NCI-H82 (cell line): ENCODE data around the gene VPS18.
A peak's percentile ranks its signal among the peaks of the same experiment; 100 is the strongest.

Experiments
- DNase-seq: peaks from one replicate; lab custom pipeline; 2025; lab: John Stamatoyannopoulos, UW

VPS18 gene

DNA sequence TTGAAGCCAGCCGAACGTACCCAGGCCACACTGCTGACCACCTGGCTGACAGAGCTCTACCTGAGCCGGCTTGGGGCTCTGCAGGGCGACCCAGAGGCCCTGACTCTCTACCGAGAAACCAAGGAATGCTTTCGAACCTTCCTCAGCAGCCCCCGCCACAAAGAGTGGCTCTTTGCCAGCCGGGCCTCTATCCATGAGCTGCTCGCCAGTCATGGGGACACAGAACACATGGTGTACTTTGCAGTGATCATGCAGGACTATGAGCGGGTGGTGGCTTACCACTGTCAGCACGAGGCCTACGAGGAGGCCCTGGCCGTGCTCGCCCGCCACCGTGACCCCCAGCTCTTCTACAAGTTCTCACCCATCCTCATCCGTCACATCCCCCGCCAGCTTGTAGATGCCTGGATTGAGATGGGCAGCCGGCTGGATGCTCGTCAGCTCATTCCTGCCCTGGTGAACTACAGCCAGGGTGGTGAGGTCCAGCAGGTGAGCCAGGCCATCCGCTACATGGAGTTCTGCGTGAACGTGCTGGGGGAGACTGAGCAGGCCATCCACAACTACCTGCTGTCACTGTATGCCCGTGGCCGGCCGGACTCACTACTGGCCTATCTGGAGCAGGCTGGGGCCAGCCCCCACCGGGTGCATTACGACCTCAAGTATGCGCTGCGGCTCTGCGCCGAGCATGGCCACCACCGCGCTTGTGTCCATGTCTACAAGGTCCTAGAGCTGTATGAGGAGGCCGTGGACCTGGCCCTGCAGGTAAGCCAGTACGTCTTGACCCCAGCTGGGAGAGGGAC lies 6.2 kb downstream of the VPS18 start:
- DNase-seq, result no peak

DNA sequence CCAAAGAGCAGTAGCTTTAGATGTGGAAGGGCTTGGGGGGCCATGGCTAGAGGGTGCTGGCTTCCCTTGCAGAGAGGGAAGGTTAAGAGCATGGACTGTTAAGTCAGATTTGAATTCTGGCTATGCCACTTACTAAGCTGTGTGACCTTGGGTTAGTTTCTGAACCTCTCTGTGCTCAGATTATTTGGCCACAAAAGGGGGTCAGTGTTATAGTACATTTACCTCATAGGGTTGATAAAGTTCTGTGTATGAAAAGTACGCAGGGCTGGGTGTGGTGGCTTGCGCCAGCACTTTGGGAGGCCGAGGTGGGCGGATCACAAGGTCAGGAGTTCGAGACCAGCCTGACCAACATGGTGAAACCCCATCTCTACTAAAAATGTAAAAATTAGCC lies 6.8 kb downstream of the VPS18 start:
- DNase-seq, result no peak

DNA sequence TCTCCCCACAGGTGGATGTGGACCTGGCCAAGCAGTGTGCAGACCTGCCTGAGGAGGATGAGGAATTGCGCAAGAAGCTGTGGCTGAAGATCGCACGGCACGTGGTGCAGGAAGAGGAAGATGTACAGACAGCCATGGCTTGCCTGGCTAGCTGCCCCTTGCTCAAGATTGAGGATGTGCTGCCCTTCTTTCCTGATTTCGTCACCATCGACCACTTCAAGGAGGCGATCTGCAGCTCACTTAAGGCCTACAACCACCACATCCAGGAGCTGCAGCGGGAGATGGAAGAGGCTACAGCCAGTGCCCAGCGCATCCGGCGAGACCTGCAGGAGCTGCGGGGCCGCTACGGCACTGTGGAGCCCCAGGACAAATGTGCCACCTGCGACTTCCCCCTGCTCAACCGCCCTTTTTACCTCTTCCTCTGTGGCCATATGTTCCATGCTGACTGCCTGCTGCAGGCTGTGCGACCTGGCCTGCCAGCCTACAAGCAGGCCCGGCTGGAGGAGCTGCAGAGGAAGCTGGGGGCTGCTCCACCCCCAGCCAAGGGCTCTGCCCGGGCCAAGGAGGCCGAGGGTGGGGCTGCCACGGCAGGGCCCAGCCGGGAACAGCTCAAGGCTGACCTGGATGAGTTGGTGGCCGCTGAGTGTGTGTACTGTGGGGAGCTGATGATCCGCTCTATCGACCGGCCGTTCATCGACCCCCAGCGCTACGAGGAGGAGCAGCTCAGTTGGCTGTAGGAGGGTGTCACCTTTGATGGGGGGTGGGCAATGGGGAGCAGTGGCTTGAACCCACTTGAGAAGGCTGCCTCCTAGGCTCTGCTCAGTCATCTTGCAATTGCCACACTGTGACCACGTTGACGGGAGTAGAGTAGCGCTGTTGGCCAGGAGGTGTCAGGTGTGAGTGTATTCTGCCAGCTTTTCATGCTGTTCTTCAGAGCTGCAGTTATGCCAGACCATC lies 8.6 kb downstream of the VPS18 start:
- DNase-seq, result no peak

DNA sequence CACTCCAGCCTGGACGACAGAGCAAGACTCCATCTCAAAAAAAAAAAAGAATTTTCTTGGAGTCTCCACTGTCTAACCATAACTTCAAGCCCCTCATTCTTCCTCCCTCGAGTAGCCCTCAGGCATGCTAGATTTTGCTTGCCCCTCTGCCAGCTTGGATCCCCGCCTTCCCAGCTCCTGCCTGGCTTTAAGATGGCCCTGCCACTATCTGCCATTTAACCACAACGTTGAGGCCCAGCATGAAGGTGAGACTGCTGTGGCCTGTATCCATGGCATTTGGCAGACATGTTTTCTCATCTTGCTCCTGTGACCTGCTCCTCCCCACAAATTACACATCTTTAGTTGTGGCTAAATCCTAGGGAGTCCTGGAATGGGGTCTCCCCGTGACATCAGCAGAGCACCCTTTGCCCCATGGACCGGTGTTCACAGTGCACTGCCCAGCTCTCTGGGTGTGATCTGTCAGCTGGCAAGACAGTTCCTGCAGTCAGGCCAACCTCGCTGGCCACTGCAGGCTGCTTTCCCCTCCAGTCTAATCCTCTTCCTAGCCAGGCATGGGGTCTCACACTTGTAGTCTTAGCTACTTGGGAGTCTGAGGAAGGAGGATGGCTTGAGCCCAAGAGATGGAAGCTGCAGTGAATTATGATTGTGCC lies 10.4 kb downstream of the VPS18 start:
- DNase-seq, result no peak

DNA sequence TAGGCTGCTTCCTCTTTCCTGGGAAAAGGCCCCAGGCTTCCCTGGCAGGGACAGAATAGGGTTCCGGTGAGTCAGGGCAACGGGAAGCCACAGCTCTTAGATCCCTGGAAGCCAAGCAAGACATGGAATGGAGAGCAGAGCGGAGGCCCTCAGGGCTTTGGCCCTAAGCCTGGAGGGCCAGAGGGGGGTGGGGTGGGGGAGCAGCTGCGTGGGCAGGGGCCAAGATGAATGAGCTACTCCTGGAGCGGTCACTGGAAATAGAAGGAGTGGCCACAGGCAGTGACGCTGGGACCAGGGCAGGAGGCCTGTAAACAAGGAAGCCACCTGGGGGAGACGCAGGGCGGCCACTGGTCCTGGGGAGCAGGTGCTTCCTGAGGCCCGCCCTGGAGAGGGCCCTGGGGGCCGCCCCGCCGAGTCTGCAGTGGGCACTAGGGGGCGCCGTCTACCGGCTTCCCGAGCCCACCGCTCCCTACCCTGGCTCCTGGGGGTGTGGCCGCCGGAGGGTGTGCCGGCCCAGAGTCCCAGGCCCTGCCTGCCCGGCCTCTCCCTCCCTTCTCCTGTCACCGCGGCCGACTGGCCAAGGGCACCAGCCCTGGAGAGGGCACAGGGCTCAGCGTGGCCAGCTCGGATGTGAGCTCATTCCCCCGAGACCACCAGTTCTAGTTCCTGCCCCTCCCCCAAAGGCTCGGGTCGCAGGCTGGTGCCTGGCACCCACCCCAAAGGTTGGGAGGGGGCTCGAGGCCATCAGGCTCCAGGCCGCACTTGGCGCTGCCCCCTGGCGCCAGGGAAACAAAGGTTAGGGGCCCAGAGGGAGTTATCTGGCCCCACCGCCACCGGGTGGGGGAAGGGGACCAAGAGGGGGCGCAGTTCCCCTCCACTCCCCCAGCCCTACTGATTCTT lies 12.1 kb downstream of the VPS18 start:
- DNase-seq, result peak; percentile 91

DNA sequence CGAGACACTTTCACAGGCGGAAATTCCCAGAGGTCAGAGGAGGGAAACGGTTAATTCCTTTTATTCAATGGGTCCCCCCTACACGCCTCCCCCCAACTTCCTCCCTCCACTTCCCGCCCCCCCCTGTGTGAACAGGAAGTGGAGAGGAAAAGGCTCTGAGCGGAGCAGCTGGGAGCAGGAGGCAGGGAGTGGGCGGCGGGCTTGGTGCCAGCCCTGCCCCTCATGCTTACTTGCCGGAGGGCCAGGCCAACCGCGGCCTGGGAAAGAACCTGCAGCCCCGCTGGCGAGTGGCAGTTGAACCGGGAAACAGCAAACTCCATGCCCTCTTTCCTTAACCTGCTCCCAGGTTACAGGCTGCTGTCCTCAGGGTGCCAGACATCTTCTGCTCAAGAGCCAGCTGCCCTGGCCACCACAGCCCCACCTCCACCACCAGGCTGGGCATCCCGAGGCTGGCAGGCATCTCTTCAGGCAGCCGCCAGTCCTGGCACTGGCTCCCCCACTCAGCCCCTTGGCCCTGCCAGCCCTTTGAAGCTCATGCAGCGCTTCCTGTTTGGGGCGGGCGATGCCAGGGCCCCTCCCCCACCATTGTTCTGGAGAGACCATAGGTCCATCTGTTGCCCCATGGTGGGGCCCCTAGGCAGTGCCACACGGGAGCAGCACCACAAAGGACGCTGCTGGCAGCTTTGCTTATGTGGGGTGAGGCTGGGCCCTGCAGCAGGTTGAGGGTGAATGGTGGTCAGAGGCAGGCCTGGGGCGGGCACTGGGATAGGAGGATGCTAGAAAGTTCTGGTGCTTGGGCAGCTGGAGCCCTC lies 12.9 kb downstream of the VPS18 start:
- DNase-seq, result peak; percentile 63

DNA sequence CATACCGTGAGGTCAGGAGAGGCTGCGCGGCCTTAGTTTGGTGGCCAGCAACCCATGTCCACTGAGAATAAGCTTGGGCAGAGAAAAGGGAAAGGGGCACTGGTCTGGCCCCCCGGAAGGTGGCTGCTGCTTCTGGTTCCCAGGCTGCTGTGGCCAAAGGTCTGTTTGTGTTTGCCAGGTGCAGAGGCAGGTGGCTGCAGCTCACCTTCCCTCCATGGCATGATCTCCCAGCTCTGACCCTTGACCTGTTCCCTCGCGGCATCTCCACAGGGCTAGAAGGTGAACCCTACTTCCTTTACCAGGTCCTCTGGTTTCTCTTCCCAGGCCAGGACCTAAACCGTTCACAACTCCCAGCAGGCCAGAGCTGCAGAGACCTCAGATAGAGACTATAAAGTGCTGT lies 13.8 kb downstream of the VPS18 start:
- DNase-seq, result no peak

DNA sequence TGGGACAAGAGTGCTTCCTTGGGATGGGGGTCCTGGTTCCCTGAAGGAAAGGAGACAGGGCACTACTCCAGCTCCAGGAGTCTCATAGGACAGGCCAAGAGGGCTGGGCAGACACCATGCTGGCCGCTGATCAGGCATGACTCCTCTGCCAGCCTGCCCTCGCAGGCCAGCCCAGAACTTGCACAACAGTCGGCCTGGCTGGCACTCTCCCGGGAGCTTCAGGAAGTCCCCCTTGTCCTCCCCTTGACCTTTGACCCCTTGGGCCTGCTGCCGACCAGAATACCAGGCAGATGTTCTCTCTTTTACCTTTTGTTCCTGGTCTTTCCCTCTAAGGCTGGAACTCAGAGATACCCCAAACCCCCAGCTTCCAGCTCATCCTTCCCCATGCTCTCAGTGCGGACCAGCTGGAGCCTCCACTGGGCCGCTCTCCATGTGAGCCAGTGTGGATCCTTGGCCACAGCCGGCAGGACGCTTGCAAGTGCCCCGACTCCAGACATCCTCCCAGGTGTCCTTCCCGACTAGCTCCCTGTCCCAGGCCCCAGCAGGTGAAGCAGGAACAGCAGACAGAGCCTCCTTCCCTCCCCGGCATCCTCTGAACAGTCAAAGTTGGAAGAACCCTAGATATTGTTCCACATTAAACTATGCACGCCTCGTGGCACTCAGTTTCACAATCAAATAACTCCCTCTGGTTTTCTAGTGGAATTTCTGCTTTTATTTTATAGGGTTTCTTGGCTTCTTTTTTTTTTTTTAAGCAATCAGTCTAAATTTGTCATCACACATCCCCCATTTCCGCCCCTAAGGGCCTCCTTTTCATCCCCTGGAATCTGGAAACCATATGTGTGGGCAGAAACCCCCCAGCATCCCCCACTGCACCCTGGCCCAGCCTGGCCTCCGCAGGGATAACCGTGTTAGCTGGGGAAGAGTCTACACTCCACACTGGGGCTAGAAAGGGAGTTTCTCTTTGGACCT lies 15.7 kb downstream of the VPS18 start:
- DNase-seq, result no peak

DNA sequence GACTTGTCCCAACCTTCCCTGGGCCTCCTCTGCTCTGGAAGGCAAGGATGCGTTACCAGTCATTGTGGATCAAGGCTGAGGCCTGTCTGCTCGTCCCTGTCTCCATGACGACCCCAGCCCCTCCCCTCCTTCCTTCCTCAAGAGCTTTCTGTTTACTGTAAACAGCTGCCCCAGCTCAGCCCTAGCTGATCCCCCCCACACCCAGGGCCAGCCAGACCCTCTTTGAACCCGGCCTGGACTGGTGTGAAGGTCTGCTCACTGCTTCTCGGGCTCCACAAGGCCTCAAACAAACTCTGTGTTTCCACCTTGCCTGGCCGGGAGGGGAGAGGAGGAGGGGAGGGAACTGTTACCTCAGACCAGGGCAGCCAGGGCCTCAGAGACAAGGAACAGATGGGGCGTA lies 16.9 kb downstream of the VPS18 start:
- peak; percentile 91 for DNase-seq

DNA sequence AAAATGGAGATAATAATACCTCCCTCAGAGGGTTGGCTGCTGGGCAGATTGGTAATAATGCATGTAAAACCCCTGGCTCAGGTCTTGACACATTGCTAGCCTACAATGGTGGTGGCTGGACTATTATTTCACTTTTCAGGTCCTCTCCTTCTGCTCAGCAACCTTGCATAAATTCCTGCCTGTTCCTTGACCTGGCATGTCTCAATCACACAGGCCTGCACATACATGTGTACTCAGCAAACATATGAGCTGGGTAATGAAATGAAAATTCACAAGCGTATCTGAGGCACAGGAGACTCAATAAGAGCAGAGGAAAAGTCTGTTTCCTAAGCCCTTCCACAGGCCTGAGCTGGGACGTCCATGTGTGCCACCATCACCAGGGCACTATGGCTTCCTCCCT lies 17.4 kb downstream of the VPS18 start:
- DNase-seq, result no peak

DNA sequence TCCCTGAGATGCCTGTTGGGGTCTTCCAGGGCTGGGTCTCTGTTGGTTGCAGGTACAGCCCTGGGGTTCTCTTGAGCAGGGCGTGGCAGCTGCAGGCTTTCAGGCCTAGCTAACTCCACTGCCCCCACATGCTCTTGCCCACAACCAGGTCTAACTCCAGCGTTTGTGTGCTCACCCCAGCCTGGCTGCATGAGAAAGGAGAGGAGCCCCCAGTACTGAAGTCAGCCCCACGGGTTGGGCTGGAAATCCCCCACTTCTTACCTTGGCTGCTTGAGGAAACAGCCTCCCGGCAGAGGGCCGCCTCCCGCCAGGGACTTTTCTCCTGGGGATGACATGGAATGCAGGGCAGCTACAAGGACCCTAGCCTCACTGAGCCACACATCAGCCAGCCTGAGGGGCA lies 18.2 kb downstream of the VPS18 start:
- DNase-seq, result no peak

DNA sequence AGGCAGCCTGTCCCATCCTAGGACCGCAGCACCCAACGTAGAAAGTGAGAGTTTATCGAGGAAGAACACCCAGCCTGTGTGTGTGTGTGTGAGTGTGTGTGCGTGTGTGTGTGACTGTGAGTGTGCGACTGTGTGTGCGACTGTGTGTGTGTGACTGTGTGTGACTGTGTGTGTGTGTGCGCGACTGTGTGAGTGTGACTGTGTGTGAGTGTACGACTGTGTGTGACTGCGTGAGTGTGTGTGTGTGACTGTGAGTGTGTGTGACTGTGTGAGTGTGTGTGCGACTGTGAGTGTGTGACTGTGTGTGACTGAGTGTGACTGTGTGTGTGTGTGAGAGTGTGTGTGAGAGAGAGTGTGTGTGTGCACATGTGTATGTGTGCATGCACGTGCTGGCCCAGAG lies 19.8 kb downstream of the VPS18 start:
- no peak for DNase-seq

DNA sequence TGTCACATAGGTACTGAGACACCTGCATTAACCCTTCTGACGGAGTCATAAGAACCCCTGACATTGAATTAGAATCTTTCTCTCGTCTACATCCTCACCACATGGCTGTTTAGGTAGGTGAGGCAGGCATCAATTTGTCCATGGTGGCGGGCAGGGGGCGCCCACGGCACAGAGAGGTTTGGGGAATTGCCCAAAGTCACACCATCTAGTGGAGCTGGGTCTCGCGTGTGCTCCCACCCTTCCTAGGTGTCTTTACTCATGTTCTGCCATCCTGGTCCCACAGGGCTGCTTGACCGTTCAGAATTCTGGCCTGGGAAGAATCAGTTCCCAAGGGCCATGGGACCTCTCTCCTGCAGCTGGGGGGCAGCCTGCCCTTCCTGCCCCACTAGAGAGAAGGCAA lies 20.2 kb downstream of the VPS18 start:
- peak; percentile 25 for DNase-seq

DNA sequence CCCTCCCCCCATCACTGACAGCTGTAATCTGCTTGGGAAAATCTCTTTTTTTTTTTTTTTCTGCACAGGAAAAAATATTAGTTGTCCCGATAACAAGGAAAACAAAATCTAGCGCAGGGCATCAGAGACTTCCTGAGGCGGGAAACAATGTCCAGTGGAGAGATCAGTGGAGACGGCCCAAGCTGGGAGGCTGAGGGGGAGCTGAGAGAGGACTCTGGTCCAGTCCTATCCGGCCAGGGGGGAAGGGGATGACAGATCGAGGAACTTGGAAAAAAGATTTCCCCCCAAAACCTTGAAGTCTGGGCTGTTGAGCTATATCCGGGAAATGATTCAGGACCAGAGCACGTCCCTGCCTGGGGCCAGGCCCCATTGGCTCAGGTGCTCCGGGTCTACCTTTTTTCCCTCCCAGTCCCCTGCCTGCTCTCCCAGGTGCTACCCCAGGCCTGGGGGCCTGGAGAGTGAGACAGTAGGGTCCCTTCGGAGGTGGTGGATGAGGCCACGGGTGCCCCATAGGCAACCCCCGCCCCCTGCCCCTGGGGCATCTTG lies 20.9 kb downstream of the VPS18 start:
- DNase-seq, result no peak

DNA sequence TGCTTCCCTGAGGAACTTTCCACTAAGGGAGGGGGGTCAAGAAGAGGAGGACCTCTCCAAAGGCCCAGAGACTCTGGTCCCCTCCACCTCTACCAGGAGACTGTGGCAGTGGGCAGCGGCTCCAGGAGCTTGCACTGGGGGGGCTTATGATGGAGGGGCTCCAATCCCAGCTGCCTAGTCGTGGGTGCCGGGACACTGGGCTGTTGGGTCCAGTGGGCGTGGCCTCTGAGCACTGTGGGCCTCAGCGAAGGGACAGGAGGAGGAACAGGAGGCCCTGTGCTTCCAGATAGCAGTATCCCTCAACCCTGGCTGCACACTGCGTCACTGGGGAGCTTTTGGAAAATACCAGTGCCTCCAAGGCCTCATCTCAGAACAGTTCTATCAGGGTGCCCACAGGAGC lies 21.4 kb downstream of the VPS18 start:
- no peak for DNase-seq

DNA sequence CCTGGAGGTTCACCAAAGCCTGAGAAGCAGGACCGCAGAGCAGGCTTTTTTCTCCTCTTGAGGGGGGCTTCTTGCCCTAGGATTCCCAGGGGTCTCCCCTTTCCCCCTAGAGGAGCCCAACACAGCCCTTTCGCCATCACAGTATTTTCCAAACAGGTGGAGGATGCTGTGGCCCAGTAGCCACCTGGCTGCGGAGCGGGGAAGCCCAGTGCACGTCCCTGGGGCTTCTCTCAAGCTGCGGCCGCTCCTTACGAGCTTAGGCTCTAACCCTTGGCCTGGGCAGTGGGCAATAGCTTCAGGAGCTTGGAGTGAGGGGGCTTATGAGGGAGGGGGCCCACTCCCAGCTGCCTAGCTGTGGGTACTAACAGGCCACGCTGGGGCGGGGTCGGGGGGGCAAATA lies 23.3 kb downstream of the VPS18 start:
- DNase-seq, result peak; percentile 38

DNA sequence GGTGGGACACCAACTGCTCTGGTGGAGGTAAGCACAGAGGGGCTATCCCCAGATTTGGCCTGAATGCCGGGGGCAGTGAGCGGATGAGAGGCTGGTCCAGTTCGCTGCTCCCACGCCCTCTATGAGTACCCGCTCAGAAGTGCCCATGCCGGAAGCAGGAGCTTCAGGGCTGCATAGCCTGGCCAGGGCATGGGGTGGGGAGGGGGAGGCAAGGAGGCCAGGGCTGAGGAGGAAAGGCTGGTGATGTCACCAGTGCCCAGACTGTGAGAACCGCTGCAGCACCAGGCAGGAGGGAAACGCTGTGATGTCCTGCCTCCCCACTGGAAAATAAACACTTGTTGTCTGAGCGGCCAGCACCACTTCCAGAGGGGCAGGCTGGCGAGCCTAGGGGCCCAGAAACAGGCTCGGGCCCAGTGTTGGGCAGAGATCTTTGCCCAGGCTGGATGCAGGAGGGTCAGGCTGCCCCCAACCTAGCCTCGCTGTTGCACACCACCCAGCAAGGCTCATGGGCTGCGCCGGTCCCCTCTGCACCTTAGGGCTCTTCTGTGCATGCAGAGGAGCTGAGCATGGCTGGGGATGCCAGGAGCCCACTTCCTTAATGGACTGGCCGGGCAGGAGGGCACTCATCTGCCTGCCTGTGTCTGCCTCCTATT lies 24.0 kb downstream of the VPS18 start:
- no peak for DNase-seq

DNA sequence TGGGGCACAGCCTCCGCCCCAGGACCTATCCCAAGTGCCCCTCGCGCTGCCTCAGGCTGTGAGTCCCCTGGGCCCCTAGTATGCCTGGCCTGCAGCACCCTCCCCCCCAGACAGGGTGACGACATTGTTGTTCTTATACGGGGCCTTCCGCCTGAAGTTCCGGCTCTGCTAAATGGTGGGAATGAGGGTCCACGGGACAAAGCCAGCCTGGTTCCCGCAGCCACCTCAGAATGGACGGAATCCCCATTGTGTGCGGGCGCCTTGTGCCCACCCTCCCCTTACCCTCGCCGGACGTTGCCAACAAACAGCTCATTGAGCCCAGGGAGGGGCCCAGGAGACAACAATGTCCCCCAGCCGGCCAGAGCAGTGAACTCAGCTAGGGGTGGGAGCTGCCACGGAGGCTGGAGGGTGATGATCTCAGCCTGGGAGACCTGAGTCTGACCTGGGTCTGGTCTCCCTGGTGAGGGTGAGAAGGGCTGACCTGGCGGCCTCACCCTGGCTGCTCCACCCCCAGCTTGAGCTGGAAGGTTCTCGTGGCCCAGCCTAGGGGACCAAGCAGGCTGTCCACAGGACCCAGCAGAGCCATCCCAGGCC lies 24.6 kb downstream of the VPS18 start:
- DNase-seq, result no peak
